GM10266 (cell line): ENCODE results near the gene NQO1.

Experiments used
- DNase-seq: peaks from one replicate; pipeline ENCODE4 v3.0.0; 2012; ENCODE audit errors: extremely low spot score
- TF ChIP-seq, protein P1 (sequence below): IDR thresholded peaks from 2 replicates; pipeline ENCODE4 v1.5.1; 2012; ENCODE audit warnings: mild to moderate bottlenecking, low read depth; ENCODE audit not compliant: control insufficient read depth, insufficient read depth; ENCODE audit errors: missing control alignments

NQO1 gene

DNA sequence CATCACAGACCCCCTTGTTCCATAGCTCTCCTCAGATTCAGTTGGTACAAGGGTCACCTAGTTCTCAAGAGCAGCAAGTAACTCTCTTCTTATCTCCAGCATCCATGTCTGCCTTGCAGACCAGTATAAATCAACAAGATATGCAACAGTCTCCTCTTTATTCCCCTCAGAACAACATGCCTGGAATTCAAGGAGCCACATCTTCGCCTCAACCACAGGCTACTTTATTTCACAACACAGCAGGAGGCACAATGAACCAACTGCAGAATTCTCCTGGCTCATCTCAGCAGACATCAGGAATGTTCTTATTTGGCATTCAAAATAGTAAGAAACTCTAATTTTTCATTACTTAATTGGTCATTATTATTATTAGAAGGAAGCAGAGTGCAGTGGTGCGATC is 32.4 kb downstream of the NQO1 start:
- DNase-seq = no peak
- TF ChIP-seq, protein P1, sequence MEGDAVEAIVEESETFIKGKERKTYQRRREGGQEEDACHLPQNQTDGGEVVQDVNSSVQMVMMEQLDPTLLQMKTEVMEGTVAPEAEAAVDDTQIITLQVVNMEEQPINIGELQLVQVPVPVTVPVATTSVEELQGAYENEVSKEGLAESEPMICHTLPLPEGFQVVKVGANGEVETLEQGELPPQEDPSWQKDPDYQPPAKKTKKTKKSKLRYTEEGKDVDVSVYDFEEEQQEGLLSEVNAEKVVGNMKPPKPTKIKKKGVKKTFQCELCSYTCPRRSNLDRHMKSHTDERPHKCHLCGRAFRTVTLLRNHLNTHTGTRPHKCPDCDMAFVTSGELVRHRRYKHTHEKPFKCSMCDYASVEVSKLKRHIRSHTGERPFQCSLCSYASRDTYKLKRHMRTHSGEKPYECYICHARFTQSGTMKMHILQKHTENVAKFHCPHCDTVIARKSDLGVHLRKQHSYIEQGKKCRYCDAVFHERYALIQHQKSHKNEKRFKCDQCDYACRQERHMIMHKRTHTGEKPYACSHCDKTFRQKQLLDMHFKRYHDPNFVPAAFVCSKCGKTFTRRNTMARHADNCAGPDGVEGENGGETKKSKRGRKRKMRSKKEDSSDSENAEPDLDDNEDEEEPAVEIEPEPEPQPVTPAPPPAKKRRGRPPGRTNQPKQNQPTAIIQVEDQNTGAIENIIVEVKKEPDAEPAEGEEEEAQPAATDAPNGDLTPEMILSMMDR = no peak

DNA sequence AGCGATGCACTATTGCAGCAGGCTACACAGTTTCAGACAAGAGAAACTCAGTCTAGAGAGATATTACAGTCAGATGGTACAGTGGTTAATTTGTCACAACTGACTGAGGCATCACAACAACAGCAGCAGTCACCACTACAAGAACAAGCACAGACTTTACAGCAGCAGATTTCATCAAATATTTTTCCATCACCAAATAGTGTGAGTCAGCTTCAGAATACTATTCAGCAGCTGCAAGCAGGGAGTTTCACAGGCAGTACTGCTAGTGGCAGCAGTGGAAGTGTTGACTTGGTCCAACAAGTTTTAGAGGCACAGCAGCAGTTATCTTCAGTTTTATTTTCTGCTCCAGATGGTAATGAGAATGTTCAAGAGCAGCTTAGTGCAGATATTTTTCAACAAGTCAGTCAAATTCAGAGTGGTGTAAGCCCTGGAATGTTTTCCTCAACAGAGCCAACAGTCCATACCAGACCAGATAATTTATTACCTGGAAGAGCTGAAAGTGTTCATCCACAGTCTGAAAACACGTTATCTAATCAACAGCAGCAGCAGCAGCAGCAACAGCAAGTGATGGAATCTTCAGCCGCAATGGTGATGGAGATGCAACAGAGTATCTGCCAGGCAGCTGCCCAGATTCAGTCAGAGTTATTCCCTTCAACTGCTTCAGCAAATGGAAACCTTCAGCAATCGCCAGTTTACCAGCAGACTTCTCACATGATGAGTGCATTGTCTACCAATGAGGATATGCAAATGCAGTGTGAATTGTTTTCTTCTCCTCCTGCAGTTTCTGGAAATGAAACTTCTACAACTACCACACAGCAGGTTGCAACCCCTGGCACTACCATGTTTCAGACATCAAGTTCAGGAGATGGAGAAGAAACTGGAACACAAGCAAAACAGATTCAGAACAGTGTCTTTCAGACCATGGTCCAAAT is 34.1 kb downstream of the NQO1 start:
- TF ChIP-seq, protein P1 = no peak

DNA sequence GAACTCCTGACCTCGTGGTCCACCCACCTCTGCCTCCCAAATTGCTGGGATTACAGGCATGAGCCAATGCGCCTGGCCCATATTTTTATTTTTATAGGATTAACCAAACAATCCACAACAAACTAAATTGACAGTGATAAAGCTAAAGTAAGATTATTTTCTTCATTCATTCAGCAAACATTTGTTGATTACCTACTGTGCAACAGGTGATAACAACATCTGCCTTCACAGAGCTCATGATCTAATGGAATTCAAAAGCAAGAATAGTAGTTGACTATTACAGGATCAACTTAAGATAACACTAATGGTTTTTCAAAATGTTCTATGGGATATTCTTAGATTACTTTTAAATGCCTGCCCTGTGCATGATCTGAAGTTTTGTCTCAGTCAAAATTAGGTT is 37.8 kb downstream of the NQO1 start:
- TF ChIP-seq, protein P1 = no peak
- no peak for DNase-seq

More for the DNA sequence above, 34.1 kb downstream of the NQO1 start:
- DNase-seq = no peak

DNA sequence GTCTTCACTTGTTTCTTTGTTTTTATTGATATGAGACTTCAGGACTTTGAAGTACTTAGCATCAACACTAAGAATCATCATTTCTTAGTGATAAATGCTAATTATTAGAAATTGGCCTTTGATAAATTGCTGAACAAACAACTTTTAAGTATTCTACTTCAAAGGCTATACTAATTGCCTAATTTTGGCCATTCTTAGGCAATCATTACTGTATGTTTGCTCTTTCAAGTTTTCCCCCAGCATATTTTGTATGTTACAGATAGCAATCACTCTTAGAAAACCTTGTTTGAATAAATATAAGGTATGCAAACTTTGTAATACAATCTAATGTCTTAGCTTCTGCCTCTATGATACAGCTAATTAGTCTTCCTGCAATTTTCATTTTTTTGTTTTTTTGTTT is 46.0 kb downstream of the NQO1 start:
- TF ChIP-seq, protein P1 = no peak

DNA sequence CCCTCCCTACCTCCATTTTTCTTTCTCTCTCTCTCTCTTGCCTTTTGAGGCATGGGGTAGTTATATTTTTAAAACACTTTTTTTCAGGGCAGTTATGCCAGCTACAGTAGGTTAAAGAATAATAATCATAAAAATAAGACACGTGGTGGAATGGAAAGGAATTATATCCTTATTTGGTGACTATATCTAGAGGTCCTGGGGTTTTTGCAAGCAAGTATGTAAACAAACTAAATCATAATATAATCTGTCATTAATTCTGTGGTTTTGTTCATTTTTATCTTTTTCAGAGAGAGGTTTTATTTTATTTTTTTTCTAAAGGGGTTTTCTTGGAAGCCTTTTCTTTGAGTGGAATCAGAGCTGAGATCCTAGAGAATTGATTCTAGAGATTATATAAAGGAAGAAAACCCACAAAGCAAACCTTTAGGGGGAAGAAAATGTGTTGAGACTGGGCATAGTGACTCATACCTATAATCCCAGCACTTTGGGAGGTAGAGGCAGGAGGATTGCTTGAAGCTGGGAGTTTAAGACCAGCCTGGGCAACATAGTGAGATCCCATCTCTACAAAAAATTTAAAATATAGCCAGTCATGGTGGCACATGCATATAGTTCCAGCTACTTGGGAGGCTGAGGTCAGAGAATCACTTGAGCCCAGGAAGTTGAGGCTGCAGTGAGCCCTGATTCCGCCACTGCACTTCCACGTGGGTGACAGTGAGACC is 53.2 kb downstream of the NQO1 start:
- DNase-seq = no peak

More for the DNA sequence above, 46.0 kb downstream of the NQO1 start:
- DNase-seq = no peak

DNA sequence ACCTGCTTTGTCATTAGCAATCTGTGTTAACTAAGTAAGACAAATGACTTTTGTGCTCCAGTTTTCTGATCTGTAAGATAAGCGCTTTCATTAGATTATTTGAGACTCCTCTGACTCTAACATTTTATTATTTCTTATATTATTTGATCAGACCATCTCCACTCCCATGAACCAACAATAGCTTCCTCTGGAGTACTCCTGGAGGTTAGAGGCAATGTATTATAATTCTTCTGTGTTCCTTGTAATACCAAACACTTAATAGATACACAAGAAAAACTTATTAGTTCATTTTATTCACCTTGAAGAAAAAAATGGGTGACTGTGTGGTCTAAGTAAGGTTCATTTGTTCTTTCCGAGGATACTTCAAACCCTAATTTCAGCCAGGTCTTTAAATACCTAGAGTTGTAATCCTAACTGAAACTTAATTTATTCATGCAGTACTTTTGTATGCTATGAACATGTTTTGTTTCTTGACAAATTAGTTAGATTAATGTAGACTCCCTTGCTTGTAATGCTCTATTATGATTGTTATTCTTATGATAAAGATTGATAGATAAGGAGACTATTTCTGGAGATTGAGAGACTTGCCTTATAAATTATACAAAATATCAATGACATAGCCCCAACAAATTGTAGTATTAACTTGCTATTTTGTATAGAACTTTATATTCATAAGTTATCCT is 53.9 kb downstream of the NQO1 start:
- no peak for DNase-seq
- TF ChIP-seq, protein P1 = no peak

More for the DNA sequence above, 53.2 kb downstream of the NQO1 start:
- TF ChIP-seq, protein P1 = no peak
